HFFc6 (cell line): ENCODE results near the gene DNAAF3. TPM values are rescaled to one million over a fixed set of nuclear protein-coding genes. Genes with fewer than 3 reads are reported as not detected.

Source experiments
- DNase-seq: peaks from one replicate; pipeline ENCODE4 v3.0.0-alpha.2; 2018
- H3K27ac Mint-ChIP-seq: 2 replicates; pipeline ENCODE4 v1.8.0; 2020; ENCODE audit warnings: mild to moderate bottlenecking, mixed read lengths
- H3K27me3 Mint-ChIP-seq: 2 replicates; pipeline ENCODE4 v1.8.0; 2021; ENCODE audit warnings: mild to moderate bottlenecking, moderate library complexity, mixed read lengths; ENCODE audit not compliant: insufficient read depth
- H3K36me3 Mint-ChIP-seq: 2 replicates; pipeline ENCODE4 v1.8.0; 2021; ENCODE audit warnings: low read depth, mixed read lengths
- H3K4me1 Mint-ChIP-seq: 2 replicates; pipeline ENCODE4 v1.8.0; 2020; ENCODE audit warnings: low read depth, mixed read lengths
- H3K4me3 Mint-ChIP-seq: 2 replicates; pipeline ENCODE4 v1.8.0; 2020; ENCODE audit warnings: mild to moderate bottlenecking, moderate library complexity, mixed read lengths
- H3K9me3 Mint-ChIP-seq: 2 replicates; pipeline ENCODE4 v1.8.0; 2020; ENCODE audit warnings: mild to moderate bottlenecking, mixed read lengths
- total RNA-seq, 6 experiments: library from RNA; stranded (reverse); fragmentation: NEBNext Ultra II Directional; extraction: Animal tissue kit (Norgen Biotek cat#: 25700); gene quantifications; 2 replicates in 1 of 6; 3 replicates in 5 of 6; pipeline ENCODE4 v1.2.3, GENCODE V29; 2021
- TF ChIP-seq, protein P1 (sequence below): fragments of 200-600 bp; sonication (generic); IDR thresholded peaks from 2 replicates; pipeline ENCODE4 v1.5.0; 2021; ENCODE audit warnings: antibody characterized with exemption, mild to moderate bottlenecking

The DNAAF3 gene
- total RNA-seq, 6 experiments from 2014 or later = 0.20 to 1.1 (median 0.72) TPM

GRCh38 chr19:55153652-55154264 is 12.7 kb downstream of the DNAAF3 start:
- TF ChIP-seq, protein P1, sequence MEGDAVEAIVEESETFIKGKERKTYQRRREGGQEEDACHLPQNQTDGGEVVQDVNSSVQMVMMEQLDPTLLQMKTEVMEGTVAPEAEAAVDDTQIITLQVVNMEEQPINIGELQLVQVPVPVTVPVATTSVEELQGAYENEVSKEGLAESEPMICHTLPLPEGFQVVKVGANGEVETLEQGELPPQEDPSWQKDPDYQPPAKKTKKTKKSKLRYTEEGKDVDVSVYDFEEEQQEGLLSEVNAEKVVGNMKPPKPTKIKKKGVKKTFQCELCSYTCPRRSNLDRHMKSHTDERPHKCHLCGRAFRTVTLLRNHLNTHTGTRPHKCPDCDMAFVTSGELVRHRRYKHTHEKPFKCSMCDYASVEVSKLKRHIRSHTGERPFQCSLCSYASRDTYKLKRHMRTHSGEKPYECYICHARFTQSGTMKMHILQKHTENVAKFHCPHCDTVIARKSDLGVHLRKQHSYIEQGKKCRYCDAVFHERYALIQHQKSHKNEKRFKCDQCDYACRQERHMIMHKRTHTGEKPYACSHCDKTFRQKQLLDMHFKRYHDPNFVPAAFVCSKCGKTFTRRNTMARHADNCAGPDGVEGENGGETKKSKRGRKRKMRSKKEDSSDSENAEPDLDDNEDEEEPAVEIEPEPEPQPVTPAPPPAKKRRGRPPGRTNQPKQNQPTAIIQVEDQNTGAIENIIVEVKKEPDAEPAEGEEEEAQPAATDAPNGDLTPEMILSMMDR = no peak
- H3K27me3 Mint-ChIP-seq = peaks cover 18% of the 10 kb centered on the region

DNA sequence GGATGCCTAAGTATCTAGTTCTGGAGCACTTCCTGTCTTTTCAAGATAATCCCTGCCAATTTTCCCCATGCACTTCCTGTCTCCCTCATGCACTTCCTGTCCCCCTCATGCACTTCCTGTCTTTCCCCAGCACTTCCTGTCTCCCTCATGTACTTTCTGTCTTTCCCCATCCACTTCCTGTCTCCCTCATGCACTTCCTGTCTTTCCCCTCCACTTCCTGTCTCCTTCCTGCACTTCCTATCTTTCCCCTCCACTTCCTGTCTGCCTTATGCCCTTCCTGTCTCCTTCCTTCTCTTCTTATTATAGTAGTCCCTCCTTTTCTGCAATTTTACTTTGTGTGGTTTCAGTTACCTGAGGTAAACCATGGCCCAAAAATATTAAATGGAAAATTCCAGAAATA is 14.4 kb downstream of the DNAAF3 start:
- TF ChIP-seq, protein P1 = no peak
- H3K27ac Mint-ChIP-seq = no peak overlapping the region
- H3K27me3 Mint-ChIP-seq = peaks cover 25% of the 10 kb centered on the region
- DNase-seq = no peak
- no peaks in the 10 kb centered on the region for H3K9me3 Mint-ChIP-seq
- H3K4me1 Mint-ChIP-seq = peaks cover 7% of the 10 kb centered on the region; the same call in 1 of the 2 replicates
- H3K4me3 Mint-ChIP-seq = no peak overlapping the region
- no peaks in the 10 kb centered on the region for H3K36me3 Mint-ChIP-seq

More at GRCh38 chr19:55153652-55154264, 12.7 kb downstream of the DNAAF3 start:
- Mint-ChIP-seq H3K9me3 (no peaks in the 10 kb centered on the region), H3K36me3 (no peaks in the 10 kb centered on the region), H3K27ac (no peak overlapping the region), H3K4me3 (no peak overlapping the region), H3K4me1 (peaks cover 9% of the 10 kb centered on the region)
- DNase-seq = no peak

- TF ChIP-seq, protein P1 = no peak
- H3K9me3 Mint-ChIP-seq = no peaks in the 10 kb centered on the region
- peaks cover 29% of the 10 kb centered on the region for H3K27me3 Mint-ChIP-seq
- no peak within 1 kb of the TSS for H3K4me3 Mint-ChIP-seq
- peaks cover 7% of the 10 kb centered on the region; the same call in 1 of the 2 replicates for H3K4me1 Mint-ChIP-seq
- DNase-seq = no peak
- H3K27ac Mint-ChIP-seq = no peak within 1 kb of the TSS
- no peaks in the 10 kb centered on the region for H3K36me3 Mint-ChIP-seq
Measured at GRCh38 chr19:55149078-55150003, 17.1 kb downstream of the DNAAF3 start, which contains the start of gene TNNT1. Gene TNNT1, minus strand, starts transcription at chr19:55149206. Its CDS starts 2,049 bp downstream, at chr19:55147157.

- TF ChIP-seq, protein P1 = no peak
- H3K27me3 Mint-ChIP-seq = peaks cover 30% of the 10 kb centered on the region
- H3K4me1 Mint-ChIP-seq = peaks cover 7% of the 10 kb centered on the region; the same call in 1 of the 2 replicates
- H3K27ac Mint-ChIP-seq = no peak overlapping the region
- no peak for DNase-seq
- no peaks in the 10 kb centered on the region for H3K36me3 Mint-ChIP-seq
- no peaks in the 10 kb centered on the region for H3K9me3 Mint-ChIP-seq
- no peak overlapping the region for H3K4me3 Mint-ChIP-seq
Measured at GRCh38 chr19:55147545-55148251, 18.7 kb downstream of the DNAAF3 start.

DNA sequence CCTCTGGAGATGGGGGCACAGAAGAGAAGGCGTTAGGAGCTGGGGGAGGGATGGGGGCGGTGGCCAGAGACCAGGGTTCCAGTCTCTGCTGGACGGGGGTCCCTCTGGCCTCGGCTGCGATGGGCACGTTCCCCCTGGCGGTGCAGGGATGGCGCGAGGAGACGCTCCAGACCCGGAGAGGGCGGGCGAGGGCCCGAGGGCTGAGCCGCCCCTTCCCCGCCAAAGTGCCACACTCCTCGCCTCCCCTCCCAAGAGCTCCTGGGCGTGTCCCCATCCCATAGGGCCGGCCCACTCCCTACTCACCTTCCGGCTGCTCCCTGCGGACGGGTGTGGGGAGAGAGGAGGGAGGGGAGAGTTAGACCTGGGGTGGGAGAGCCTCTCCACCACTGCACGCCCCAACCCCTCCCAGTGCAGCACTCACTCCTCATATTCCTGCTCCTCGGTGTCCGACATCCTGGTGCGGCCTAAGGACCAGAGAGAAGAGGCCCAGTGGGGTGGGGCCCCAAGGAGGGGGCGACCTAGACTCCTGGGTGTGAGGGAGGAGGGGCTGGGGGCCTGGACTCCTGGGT is 19.6 kb downstream of the DNAAF3 start:
- H3K27me3 Mint-ChIP-seq = peaks cover 30% of the 10 kb centered on the region
- H3K4me1 Mint-ChIP-seq = peaks cover 7% of the 10 kb centered on the region; the same call in 1 of the 2 replicates
- H3K36me3 Mint-ChIP-seq = no peaks in the 10 kb centered on the region
- H3K9me3 Mint-ChIP-seq = no peaks in the 10 kb centered on the region
- no peak for DNase-seq
- H3K4me3 Mint-ChIP-seq = no peak overlapping the region
- TF ChIP-seq, protein P1 = no peak
- H3K27ac Mint-ChIP-seq = no peak overlapping the region
